ENCODE results near the gene POLR3H.
A peak's percentile ranks its signal among the peaks of the same experiment; 100 is the strongest.
"Not testable (repeated sequence)": the region's sequence is repeated elsewhere in the genome, so short reads cannot be mapped to it uniquely, and the experiment has no call there.

POLR3H gene

GRCh38 chr22:41578114-41578513 is 33.8 kb upstream of the POLR3H start:
- no peaks in the 10 kb centered on the region for H3K27me3 ChIP-seq (ENCODE audit: control insufficient read depth, insufficient read depth, low read length)
- no peak overlapping the region for H3K4me3 ChIP-seq (ENCODE audit: low read depth, low read length)
- H3K9me3 ChIP-seq (ENCODE audit: control insufficient read depth, insufficient read depth, low read length): no peaks in the 10 kb centered on the region
- H3K4me1 ChIP-seq (ENCODE audit: control insufficient read depth, insufficient read depth, low read length): no peaks in the 10 kb centered on the region
- no peaks in the 10 kb centered on the region for H3K36me3 ChIP-seq (ENCODE audit: control insufficient read depth, insufficient read depth, low read length)
- no peak overlapping the region for H3K9ac ChIP-seq (ENCODE audit: low read depth, low read length)
- no peak overlapping the region for H3K27ac ChIP-seq (ENCODE audit: low read depth, low read length)

- no peak overlapping the region for H3K27ac ChIP-seq (ENCODE audit: low read depth, low read length)
- no peak overlapping the region for H3K4me3 ChIP-seq (ENCODE audit: low read depth, low read length)
- no peaks in the 10 kb centered on the region for H3K4me1 ChIP-seq (ENCODE audit: control insufficient read depth, insufficient read depth, low read length)
- no peaks in the 10 kb centered on the region for H3K27me3 ChIP-seq (ENCODE audit: control insufficient read depth, insufficient read depth, low read length)
- H3K9ac ChIP-seq (ENCODE audit: low read depth, low read length): no peak overlapping the region
- H3K9me3 ChIP-seq (ENCODE audit: control insufficient read depth, insufficient read depth, low read length): no peaks in the 10 kb centered on the region
- H3K36me3 ChIP-seq (ENCODE audit: control insufficient read depth, insufficient read depth, low read length): no peaks in the 10 kb centered on the region
Measured at GRCh38 chr22:41576877-41577276, 32.6 kb upstream of the POLR3H start.

GRCh38 chr22:41575533-41575932 is 31.3 kb upstream of the POLR3H start:
- H3K4me1 ChIP-seq (ENCODE audit: control insufficient read depth, insufficient read depth, low read length): no peaks in the 10 kb centered on the region
- H3K36me3 ChIP-seq (ENCODE audit: control insufficient read depth, insufficient read depth, low read length): no peaks in the 10 kb centered on the region
- H3K4me3 ChIP-seq (ENCODE audit: low read depth, low read length): no peak overlapping the region
- no peaks in the 10 kb centered on the region for H3K9me3 ChIP-seq (ENCODE audit: control insufficient read depth, insufficient read depth, low read length)
- H3K9ac ChIP-seq (ENCODE audit: low read depth, low read length): no peak overlapping the region
- H3K27ac ChIP-seq (ENCODE audit: low read depth, low read length): no peak overlapping the region
- H3K27me3 ChIP-seq (ENCODE audit: control insufficient read depth, insufficient read depth, low read length): no peaks in the 10 kb centered on the region

DNA sequence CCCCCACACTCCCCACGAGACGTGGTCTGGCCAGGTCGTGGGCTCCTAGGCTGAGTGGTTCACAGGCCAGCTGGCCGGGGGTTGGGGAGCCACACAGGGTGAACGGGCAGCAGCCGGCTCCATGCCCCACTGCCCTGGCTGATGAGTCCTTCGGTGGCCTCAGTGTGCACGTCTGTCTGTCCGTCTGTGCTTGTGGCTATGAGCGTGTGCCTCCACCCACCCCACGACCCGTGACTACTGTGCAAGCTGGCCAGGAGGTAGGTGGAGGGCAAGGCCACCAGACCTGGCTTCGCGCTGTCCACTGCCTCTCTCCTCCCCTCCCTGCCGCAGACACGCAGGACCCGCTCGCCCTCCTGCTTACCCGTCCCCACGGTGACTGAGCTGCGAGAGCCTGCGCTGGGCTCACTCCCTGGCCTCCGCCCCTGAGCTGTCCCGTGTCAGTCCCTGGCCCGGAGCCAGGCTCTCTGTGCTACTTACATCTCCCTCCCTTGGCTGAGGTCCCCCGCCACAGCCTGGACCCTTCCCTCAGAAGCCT is 30.6 kb upstream of the POLR3H start:
- Histone ChIP-seq H3K27me3 (ENCODE audit: control insufficient read depth, insufficient read depth, low read length) (no peaks in the 10 kb centered on the region), H3K27ac (ENCODE audit: low read depth, low read length) (no peak overlapping the region), H3K4me1 (ENCODE audit: control insufficient read depth, insufficient read depth, low read length) (no peaks in the 10 kb centered on the region), H3K4me3 (ENCODE audit: low read depth, low read length) (no peak overlapping the region), H3K36me3 (ENCODE audit: control insufficient read depth, insufficient read depth, low read length) (no peaks in the 10 kb centered on the region), H3K9me3 (ENCODE audit: control insufficient read depth, insufficient read depth, low read length) (no peaks in the 10 kb centered on the region), H3K9ac (ENCODE audit: low read depth, low read length) (no peak overlapping the region)

DNA sequence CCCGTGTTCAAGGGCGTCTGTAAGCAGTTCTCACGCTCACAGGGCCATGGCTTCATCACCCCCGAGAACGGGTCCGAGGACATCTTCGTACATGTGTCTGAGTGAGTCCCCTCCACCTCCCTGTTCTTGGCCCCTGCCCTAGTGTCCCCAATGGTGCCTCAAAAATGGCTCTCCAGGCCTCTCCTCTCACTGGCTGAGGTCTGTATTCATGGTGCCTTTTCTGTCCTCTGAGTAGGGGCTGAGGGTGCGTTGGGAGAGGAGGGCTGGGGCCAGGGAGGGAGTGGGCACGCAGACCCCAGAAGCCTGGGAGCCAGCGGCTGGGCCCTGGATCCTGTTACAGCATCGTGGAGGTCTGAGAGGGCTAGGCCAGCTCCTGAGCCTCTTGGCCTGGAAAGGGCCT is 29.4 kb upstream of the POLR3H start:
- Histone ChIP-seq H3K36me3 (ENCODE audit: control insufficient read depth, insufficient read depth, low read length) (no peaks in the 10 kb centered on the region), H3K4me1 (ENCODE audit: control insufficient read depth, insufficient read depth, low read length) (no peaks in the 10 kb centered on the region), H3K27ac (ENCODE audit: low read depth, low read length) (no peak overlapping the region), H3K27me3 (ENCODE audit: control insufficient read depth, insufficient read depth, low read length) (no peaks in the 10 kb centered on the region), H3K4me3 (ENCODE audit: low read depth, low read length) (no peak overlapping the region), H3K9ac (ENCODE audit: low read depth, low read length) (no peak overlapping the region), H3K9me3 (ENCODE audit: control insufficient read depth, insufficient read depth, low read length) (no peaks in the 10 kb centered on the region)

- not testable (repeated sequence) for H3K36me3 ChIP-seq (ENCODE audit: control insufficient read depth, insufficient read depth, low read length)
Measured at GRCh38 chr22:41572305-41572704, 28.0 kb upstream of the POLR3H start.

DNA sequence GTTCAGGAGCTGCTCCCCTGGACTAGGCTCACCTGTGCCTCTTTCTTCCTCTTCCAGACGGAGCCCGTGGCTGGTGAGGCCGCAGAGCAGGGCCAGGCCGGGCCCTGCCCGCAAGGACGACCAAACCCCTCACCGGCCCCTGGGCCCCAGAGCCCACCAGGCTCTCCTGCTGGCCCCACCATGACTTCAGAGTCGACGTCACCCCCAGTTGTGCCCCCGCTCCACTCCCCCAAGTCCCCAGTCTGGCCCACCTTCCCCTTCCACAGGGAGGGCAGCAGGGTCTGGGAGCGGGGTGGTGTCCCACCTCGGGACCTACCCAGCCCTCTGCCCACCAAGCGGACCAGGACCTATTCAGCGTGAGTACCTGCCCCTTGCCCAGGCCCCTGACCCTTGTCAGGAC is 27.5 kb upstream of the POLR3H start:
- no peak overlapping the region for H3K9ac ChIP-seq (ENCODE audit: low read depth, low read length)
- H3K27ac ChIP-seq (ENCODE audit: low read depth, low read length): no peak overlapping the region
- H3K9me3 ChIP-seq (ENCODE audit: control insufficient read depth, insufficient read depth, low read length): no peaks in the 10 kb centered on the region
- no peaks in the 10 kb centered on the region for H3K4me1 ChIP-seq (ENCODE audit: control insufficient read depth, insufficient read depth, low read length)
- no peaks in the 10 kb centered on the region for H3K36me3 ChIP-seq (ENCODE audit: control insufficient read depth, insufficient read depth, low read length)
- H3K27me3 ChIP-seq (ENCODE audit: control insufficient read depth, insufficient read depth, low read length): no peaks in the 10 kb centered on the region
- no peak overlapping the region for H3K4me3 ChIP-seq (ENCODE audit: low read depth, low read length)

More at GRCh38 chr22:41572305-41572704, 28.0 kb upstream of the POLR3H start:
- H3K4me3 ChIP-seq (ENCODE audit: low read depth, low read length); H3K9ac ChIP-seq (ENCODE audit: low read depth, low read length); H3K4me1 ChIP-seq (ENCODE audit: control insufficient read depth, insufficient read depth, low read length); H3K27ac ChIP-seq (ENCODE audit: low read depth, low read length); H3K27me3 ChIP-seq (ENCODE audit: control insufficient read depth, insufficient read depth, low read length); H3K9me3 ChIP-seq (ENCODE audit: control insufficient read depth, insufficient read depth, low read length): not testable (repeated sequence)

GRCh38 chr22:41570221-41570620 is 26.0 kb upstream of the POLR3H start:
- Histone ChIP-seq H3K9me3 (ENCODE audit: control insufficient read depth, insufficient read depth, low read length) (no peaks in the 10 kb centered on the region), H3K4me3 (ENCODE audit: low read depth, low read length) (no peak overlapping the region), H3K9ac (ENCODE audit: low read depth, low read length) (no peak overlapping the region), H3K27me3 (ENCODE audit: control insufficient read depth, insufficient read depth, low read length) (no peaks in the 10 kb centered on the region), H3K27ac (ENCODE audit: low read depth, low read length) (no peak overlapping the region), H3K4me1 (ENCODE audit: control insufficient read depth, insufficient read depth, low read length) (no peaks in the 10 kb centered on the region), H3K36me3 (ENCODE audit: control insufficient read depth, insufficient read depth, low read length) (no peaks in the 10 kb centered on the region)

DNA sequence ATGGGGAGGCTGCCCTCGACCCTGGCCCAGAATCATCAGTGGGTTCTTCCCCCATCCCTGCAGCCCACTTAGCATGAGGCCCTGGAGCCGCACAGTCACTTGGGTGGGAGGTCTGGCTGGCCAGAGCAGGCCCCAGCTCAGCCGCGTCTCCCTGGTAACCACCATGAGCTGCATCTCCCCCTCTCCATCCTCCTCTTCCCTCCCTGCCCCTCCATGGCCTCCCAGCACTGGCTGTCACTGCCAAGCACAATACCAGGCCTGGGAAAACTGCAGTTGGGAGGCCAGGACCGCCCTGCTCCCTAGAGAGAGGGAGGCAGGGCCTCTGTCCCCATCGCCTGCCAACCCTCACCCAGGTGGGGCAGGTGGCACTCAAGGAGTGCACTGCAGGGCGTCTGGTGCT is 24.5 kb upstream of the POLR3H start:
- H3K9ac ChIP-seq (ENCODE audit: low read depth, low read length): no peak overlapping the region
- H3K36me3 ChIP-seq (ENCODE audit: control insufficient read depth, insufficient read depth, low read length): no peaks in the 10 kb centered on the region
- no peak overlapping the region for H3K27ac ChIP-seq (ENCODE audit: low read depth, low read length)
- no peaks in the 10 kb centered on the region for H3K9me3 ChIP-seq (ENCODE audit: control insufficient read depth, insufficient read depth, low read length)
- no peak overlapping the region for H3K4me3 ChIP-seq (ENCODE audit: low read depth, low read length)
- no peaks in the 10 kb centered on the region for H3K27me3 ChIP-seq (ENCODE audit: control insufficient read depth, insufficient read depth, low read length)
- H3K4me1 ChIP-seq (ENCODE audit: control insufficient read depth, insufficient read depth, low read length): no peaks in the 10 kb centered on the region

GRCh38 chr22:41567512-41567768 is 23.2 kb upstream of the POLR3H start:
- H3K9ac ChIP-seq (ENCODE audit: low read depth, low read length): no peak overlapping the region
- H3K27ac ChIP-seq (ENCODE audit: low read depth, low read length): no peak overlapping the region
- H3K27me3 ChIP-seq (ENCODE audit: control insufficient read depth, insufficient read depth, low read length): no peaks in the 10 kb centered on the region
- H3K4me1 ChIP-seq (ENCODE audit: control insufficient read depth, insufficient read depth, low read length): peaks cover 10% of the 10 kb centered on the region; the same call in 1 of the 2 replicates
- no peak overlapping the region for H3K4me3 ChIP-seq (ENCODE audit: low read depth, low read length)
- H3K9me3 ChIP-seq (ENCODE audit: control insufficient read depth, insufficient read depth, low read length): no peaks in the 10 kb centered on the region
- no peaks in the 10 kb centered on the region for H3K36me3 ChIP-seq (ENCODE audit: control insufficient read depth, insufficient read depth, low read length)

DNA sequence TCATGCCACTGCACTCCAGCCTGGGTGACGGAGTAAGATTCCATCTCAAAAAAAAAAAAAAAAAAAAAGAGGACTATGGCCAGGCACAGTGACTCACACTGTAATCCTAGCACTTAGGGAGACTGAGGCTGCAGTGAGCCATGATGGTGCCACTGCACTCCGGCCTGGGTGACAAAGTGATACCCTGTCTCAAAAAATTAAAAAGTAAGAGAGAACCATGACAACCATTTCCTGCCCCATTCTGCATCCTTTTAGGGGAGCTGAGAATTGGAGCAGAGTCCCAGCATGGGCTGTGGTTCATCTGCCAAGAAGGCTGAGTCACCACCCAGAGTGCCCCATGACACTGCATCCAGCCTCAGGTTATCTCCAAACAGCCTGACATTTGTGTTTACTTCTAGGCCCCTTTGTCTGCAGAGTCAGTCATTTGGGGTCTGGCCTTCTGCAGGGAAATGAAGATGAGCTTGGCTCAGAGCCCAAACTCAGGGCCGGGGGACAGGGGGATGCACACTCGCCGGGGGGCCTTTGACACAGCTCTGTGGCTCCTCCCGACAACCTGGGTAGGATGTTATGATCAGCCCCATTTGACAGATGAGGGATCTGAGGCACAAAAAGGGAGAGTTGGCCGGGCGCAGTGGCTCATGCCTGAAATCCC is 21.3 kb upstream of the POLR3H start:
- no peaks in the 10 kb centered on the region for H3K36me3 ChIP-seq (ENCODE audit: control insufficient read depth, insufficient read depth, low read length)
- H3K27ac ChIP-seq (ENCODE audit: low read depth, low read length): peak overlapping the region; percentile 73
- H3K9me3 ChIP-seq (ENCODE audit: control insufficient read depth, insufficient read depth, low read length): no peaks in the 10 kb centered on the region
- H3K4me1 ChIP-seq (ENCODE audit: control insufficient read depth, insufficient read depth, low read length): peaks cover 29% of the 10 kb centered on the region
- H3K4me3 ChIP-seq (ENCODE audit: low read depth, low read length): no peak overlapping the region
- no peaks in the 10 kb centered on the region for H3K27me3 ChIP-seq (ENCODE audit: control insufficient read depth, insufficient read depth, low read length)
- H3K9ac ChIP-seq (ENCODE audit: low read depth, low read length): no peak overlapping the region

DNA sequence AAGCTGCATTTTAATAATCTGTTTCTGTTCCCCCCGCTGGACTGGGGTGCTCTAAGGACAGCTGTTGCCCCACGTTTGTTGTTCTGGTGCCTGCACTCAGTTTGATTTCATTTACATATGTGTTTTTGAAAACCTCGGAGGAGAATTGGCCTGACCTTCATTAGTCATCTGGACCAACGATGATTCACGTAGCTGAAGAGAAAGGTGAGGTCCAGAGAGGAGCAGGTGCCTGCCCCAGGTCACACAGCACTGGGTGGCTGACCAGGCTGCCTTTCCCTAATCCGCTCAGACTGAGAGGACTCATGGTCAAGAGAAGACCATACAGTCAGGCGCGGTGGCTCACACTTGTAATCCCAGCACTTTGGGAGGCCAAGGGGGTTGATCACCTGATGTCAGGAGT is 20.3 kb upstream of the POLR3H start:
- peaks cover 35% of the 10 kb centered on the region for H3K4me1 ChIP-seq (ENCODE audit: control insufficient read depth, insufficient read depth, low read length)

More for the DNA sequence above, 20.3 kb upstream of the POLR3H start:
- no peak overlapping the region for H3K9ac ChIP-seq (ENCODE audit: low read depth, low read length)
- H3K4me3 ChIP-seq (ENCODE audit: low read depth, low read length): no peak overlapping the region
- no peak overlapping the region for H3K27ac ChIP-seq (ENCODE audit: low read depth, low read length)
- H3K36me3 ChIP-seq (ENCODE audit: control insufficient read depth, insufficient read depth, low read length): no peaks in the 10 kb centered on the region
- H3K9me3 ChIP-seq (ENCODE audit: control insufficient read depth, insufficient read depth, low read length): no peaks in the 10 kb centered on the region
- no peaks in the 10 kb centered on the region for H3K27me3 ChIP-seq (ENCODE audit: control insufficient read depth, insufficient read depth, low read length)
